CD4-positive, alpha-beta T cell treated with Interleukin-4 for 1 hour (primary cell): ENCODE results near the gene DCXR.

Source experiments
- DNase-seq, 2 donors: peaks; one replicate each; pipeline ENCODE4 v3.0.0-alpha.2; 2020 to 2022

The DCXR gene

DNA sequence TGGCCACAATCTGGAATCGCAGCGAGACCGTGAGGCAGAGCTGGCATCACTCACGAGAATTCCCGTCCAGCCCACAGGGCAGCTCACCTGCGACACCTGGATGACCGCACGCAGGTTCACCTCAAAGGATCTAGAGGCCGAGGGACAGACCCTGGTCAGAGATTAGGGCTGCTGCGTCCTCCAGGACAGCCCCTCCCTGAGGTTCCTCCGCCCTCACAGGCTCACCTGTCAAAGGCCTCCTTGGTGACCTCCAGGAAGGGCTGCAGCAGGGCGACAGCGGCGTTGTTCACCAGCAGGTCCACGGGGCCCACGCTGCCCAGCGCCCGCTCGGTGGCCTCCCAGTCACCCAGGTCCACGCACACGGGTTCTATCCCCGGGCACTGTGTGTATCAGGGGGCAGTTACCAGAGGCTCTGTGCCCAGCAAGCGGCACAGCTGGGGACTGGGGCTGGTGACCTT, 834 bp downstream of the DCXR start:
- no peak for DNase-seq

DNA sequence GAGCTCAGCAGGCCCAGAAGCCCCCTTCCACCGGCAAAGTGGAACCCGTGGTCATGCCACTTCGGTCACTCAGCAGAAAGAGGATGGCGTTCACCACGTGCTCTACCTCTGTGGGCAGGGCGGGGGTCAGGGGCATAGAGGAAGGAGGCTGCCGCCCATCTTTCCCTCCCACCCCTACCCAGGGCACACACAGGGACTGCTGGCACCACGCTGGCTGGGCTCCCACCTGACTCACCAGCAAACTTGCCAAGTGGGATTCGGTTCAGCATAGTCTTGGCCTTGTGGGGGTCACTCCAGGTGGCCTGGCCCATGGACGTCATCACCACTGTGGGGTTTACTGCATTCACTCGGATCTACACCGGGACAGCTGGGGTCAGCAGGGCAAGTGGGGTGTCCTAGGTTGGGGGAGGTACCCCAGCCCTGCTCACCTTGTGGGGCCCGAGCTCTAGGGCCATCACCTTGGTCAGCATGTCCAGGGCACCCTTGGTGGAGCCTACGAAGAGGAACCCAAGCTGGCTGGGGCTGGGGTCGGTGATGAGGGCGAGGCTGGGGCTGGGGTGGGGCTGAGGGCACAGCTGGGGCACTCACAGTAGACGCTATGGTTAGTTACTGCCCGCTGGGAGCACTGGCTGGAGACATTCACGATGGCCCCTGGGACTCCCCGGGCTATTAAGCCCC, 1.4 kb downstream of the DCXR start:
- DNase-seq: no peak

DNA sequence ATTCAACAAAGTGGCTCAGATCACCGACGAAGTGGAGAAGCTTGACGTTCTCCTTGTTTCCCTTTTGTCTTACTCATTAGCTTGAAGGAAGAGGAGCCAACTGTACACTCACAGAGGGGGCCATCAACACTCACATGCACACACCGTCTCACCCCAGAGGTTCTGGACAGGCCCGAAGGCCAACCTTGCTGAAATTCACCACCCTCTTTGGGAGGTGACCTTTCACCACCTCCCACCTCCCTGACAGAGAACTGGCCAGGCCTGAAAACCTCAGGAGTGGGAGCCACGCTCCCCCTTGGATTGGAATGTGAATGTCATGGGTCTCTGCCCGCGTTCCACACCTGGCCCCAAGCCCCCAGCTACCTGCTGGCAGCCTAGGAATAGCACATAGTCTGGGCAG, 2.0 kb downstream of the DCXR start:
- no peak for DNase-seq

DNA sequence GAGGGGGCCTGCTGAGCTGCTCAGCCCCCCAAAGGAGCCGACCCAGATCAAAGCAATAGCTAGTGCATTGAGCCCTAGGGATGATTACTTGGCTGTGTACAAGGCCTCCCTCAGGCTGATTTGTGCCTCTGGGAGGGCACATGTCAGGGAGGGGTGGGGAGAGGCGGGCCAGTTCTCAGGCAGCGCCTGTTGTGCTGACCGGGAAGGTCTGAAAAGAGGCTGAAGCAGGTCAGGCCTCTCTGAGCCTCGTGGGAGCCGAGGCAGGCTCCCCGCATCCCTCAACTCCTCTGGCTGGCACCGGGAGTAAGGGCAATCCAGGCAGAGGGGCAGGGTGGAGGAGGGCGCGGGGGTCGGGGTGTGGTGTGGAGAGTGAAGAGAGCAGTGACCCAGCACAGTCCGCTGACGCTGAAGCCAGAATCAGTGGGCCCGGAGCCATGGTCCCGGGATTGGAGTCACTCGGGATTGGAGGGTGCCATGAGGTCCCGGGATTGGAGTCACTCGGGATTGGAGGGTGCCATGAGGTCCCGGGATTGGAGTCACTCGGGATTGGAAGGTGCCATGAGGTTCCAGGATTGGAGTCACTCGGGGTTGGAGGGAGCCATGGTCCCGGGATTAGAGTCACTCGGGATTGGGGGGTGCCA, 3.0 kb downstream of the DCXR start:
- DNase-seq: no peak

DNA sequence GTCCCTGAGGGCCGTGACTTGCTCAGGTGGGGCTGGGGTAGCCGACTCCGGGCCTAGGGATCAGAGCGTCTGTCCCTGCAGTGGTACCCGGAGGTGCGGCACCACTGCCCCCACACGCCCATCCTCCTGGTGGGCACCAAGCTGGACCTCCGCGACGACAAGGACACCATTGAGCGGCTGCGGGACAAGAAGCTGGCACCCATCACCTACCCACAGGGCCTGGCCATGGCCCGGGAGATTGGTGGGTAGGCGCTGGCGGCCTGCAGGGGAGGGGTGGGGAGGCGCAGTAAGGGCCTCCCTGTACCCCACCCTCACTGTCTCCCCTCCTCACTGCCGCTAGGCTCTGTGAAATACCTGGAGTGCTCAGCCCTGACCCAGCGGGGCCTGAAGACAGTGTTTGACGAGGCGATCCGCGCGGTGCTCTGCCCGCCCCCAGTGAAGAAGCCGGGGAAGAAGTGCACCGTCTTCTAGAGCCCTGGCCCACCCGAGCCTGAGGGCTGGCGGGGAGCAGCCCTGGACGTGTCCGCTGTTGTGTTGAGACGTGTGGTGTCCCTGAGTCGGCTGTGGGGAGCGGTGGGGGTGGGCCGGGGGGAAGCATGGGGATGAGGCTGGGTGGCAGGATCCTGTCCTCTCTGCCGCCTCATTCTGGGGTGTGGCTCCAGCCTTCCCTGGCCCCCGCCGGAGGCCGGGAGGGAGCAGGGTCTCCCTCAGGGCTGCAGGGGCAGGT, 4.0 kb downstream of the DCXR start:
- DNase-seq: no peak

DNA sequence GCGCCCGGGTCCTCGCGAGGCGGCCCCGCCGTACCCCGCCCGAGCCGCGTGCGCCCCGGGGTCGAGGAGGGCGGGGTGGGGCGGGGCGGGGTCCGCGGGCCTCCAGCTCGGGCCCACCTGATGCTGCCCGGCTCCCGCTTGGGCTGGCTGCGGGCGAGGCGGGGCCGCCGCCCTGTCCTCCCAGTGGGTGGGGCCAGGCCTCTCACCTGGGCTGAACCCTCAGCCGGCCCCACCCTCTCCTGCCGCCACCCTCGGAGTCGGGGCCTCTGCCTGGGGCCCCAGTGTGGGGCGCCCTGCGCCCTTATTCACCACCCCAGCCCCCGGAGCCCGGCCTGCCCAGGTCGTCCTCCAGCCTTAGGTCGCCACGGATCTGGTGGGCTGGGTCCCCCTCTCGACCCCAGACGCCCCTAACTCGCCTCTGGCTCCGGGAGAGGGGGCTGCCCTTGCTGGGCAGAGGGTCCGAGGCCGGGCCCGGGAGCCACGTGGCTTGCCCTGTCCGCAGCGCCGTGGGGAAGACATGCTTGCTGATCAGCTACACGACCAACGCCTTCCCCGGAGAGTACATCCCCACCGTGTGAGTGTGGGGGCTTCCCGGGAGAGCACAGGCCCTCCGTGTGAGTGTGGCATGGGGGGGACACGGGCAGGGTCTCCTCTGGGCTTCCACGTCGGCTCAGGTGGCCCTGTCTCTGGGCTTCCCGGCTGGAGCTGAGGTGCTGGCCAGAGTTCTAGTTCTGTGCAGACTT, 5.4 kb downstream of the DCXR start:
- DNase-seq: peak in 1 of 2 donors; percentile 40

DNA sequence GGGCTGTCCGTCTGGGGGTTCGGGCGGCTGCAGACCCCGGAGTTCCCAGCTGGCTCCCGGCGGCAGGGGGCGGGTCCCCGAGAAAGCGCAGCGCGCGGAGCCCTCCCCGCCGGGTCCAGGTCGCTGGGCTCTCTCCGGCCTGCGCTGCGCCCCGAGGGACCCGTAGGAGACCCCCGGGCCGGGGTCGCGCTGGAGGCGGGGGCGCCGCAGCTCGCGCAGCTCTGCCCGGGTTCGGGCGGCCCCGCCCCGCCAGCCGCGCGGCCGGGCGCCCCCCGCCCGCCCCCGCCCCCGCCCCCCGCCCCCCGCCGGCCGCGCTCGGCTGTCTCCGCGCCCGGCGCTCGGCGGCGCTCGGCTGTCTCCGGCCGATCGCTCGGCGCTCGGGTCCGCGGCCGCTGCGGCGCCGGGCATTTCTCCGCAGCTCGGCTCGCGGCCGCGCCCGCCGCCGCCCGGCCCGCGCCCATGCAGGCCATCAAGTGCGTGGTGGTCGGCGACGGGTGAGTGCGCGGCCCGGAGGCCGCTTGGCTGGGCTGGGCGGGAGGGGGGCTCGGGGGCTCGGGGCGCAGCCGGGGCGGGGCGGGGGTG, 6.1 kb downstream of the DCXR start, which contains the start of gene RAC3:
Gene RAC3, plus strand, starts transcription at position 376 of the 582 bp plus-strand sequence. Its CDS starts 84 bp downstream, at position 460.
- no peak for DNase-seq

DNA sequence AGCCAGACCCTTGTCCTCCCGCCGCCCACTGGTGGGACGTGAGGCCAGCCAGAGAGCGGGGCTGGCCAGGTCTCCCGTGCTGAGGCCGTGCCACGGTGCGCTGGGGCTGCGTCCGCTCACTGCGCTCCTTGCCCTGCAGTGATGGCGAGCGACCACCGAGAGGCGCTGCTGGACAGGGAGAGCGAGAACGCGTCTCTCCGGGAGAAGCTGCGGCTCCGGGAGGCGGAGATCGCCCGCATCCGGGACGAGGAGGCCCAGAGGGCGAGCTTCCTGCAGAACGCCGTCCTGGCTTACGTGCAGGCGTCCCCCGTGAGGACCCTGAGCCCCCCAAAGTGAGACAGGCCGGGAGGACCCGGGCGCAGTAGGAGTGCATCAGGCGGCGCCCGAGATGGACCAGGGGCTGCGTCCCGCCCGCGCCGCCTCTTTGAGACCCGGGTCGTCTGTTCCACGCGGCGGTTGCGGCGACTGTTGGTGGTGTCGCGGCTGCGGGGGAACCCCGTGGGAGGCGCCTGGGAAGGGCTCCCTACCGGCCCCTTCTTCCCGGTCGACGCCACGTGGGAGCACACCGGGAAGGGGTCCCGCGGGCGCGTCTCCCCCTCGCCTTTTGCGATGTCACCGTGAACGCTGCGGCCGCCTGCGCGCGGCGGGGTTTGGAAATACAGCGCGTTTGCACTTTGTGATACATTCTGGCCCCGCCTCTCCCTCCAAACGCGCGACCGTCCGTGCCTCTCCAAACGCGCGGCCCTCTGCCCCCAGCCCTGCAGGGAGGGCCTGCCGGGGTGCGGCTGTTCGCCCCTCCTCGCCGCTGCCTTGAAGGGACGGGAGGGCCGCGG, 6.8 kb downstream of the DCXR start:
- peak; percentile 81 to 84 for DNase-seq

DNA sequence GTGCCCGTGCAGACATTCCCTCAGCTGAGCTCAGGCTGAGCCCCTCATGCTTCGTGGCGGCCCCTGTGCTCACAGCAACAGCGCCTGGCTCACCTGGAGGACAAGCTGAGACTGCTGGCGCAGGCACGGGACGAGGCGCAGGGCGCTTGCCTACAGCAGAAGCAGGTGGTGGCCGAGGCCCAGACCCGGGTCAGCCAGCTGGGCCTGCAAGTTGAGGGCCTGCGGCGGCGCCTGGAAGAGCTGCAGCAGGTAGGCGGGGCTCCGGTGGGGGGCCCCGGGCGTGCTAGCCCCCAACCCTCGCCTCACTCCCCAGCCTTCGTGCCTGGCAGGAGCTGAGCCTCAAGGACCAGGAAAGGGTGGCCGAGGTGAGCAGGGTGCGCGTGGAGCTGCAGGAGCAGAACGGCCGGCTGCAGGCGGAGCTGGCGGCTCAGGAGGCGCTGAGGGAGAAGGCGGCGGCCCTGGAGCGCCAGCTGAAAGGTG, 7.5 kb downstream of the DCXR start:
- DNase-seq: no peak

DNA sequence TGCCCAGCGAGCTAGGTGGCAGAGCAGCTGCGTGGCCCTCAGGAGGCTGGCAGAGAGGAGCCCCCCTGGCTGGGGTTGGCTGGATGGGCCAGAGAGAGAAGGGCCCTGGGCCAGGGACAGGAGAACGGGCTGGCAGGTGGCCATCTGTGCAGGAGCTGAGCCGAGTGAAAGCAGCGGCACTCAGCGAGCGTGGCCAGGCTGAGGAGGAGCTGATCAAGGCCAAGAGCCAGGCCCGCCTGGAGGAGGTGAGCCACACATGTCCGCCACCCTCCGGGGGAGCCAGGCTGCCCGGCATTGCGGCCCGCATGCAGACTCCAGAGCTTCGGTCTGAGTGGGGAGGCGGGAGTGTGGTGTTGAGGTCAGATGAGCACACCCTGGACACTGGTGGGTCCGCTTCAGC, 8.1 kb downstream of the DCXR start:
- DNase-seq: no peak

DNA sequence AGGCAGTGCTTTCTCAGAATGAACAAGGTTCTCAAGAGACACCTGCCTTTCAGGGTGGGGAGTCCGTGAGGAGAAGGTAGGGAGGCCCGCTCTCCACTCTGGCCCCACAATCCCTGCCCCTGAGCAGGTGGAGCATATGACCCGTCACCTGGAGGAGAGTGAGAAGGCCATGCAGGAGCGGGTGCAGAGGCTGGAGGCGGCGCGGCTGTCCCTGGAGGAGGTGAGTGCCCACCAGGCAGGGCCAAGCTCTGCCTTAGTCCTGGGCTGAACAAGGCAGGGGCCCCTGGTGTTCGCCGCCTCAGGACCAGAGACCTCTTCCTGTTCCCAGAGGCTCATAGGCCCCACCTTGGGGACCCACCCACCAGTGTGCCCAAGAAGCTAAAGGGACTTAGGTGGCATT, 8.5 kb downstream of the DCXR start:
- DNase-seq: no peak

DNA sequence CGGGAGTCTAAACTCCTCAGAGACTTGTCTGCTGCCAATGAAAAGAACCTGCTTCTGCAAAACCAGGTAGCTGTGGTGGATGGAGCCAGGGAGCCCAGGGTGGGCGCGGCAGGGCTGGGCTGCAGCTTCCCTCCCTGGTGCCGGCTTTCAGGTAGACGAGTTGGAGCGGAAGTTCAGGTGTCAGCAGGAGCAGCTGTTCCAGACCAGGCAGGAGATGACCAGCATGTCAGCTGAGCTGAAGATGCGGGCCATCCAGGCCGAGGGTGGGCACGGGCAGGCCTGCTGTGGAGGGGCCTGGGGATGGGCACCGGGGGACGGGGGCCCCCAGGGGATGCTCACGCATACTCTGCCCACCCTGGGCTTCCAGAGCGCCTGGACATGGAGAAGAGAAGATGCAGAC, 9.3 kb downstream of the DCXR start:
- DNase-seq: no peak

DNA sequence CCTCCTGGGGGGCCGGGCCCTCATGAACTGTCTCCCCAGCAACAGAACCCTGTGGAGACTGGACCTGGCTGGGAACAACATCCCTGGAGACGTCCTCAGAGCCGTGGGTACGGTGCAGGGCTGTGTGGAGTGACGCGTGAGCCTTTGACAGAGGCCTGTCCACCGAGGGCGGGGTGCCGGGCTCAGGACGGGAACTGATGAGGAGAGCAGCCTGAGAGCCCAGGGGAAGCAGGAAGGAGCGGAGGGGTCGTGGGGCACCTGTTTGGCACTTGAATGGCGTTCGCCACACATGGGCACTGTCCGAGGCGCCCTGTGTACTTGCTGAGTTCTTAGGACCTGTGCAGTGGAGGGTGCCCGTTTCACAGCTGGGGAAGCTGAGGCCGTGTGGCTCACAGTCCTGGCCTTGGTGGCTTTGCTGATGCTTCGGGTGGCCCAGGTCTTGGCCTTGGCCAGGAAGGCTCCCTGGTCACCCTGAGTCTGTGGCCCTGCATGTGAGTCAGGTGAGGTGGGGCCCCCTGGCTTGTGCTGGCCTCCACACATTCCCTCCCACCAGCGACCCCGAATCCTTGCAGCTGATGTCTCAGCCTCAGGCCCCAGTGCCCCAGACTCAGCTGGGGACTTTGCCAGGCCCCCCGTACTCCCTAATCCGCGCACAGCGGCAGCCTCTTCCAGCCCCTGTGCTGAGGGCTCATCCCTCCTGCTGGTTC, 11.9 kb downstream of the DCXR start:
- no peak for DNase-seq

DNA sequence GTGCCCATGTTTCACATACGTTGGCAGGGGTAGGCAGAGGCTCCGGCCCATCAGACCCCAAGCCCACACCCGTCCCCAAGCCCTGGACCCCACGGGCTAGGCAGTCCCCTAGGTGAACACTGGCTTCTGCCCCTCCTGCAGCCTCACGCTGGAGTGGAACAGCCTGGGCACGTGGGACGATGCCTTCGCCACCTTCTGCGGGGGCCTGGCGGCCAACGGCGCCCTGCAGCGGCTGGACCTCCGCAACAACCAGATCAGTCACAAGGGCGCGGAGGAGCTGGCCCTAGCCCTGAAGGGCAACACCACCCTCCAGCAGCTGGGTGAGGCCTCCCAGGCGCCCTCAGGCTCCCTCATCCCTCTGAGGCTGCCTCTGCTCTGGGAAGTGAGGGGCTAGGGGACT, 12.6 kb downstream of the DCXR start:
- no peak for DNase-seq

DNA sequence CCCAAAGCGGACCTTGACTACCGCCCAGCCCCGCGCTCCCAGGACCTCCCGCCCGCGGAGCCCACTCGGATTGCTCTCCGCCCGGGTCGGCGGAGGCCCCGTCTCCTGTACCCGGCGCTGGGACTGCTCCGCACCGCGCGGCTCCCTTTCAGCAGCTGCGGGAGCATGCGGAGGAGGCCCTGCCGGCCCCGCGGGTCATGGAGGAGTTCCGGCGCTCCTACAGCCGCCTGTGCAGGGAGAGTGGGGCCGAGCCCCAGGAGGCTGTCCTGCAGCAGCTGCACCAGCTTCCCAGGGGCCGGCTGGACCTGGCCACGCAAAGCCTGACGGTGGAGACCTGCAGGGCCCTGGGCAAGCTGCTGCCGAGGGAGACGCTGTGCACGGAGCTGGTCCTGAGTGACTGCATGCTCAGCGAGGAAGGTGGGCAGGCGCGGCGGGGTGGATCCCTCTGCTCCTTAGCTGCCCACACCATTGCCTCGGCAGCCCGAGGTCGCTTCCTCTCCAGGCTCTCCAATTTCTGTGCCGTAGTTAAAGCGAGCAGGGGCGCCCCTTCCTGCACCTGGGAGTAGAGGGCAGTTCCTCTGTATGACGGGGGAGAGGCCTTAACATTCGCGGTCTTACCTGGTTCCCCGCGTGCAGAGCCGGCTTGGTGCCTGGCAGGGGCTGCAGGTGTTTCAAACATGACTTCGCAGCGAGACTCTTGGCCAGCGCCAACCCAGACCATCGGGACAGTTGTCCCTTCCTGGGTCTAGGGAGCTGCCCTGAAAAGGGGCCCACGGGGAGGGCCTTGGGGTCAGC, 13.9 kb downstream of the DCXR start:
- DNase-seq: peak in 1 of 2 donors; percentile 4

DNA sequence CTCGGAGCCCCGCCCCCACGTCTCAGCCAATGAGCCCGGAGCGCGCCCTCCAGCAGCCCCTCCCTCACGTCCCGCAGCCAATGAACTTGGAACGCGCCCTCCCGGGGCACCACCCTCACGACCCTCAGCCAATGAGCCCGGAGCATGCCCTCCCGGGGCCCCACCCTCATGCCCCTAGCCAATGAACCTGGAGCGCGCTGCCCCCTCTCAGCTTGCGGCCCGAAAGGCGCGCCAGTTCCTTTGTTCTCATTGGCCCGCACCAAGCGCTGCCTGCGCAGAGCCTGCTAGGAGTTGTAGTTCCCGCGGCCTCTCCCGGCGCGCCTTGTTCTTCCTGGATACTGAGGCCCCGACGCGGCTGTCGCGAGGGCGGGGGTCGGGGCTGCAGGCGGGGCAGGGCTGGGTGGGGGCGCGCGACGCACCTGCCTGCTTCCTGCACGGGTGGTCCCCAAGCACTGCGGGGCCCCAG, 14.5 kb downstream of the DCXR start, which contains the start of gene LRRC45:
Gene LRRC45, plus strand, starts transcription at position 325 of the 466 bp plus-strand sequence. CDS start 339 bp downstream, outside the sequence.
- peak; percentile 100 for DNase-seq

DNA sequence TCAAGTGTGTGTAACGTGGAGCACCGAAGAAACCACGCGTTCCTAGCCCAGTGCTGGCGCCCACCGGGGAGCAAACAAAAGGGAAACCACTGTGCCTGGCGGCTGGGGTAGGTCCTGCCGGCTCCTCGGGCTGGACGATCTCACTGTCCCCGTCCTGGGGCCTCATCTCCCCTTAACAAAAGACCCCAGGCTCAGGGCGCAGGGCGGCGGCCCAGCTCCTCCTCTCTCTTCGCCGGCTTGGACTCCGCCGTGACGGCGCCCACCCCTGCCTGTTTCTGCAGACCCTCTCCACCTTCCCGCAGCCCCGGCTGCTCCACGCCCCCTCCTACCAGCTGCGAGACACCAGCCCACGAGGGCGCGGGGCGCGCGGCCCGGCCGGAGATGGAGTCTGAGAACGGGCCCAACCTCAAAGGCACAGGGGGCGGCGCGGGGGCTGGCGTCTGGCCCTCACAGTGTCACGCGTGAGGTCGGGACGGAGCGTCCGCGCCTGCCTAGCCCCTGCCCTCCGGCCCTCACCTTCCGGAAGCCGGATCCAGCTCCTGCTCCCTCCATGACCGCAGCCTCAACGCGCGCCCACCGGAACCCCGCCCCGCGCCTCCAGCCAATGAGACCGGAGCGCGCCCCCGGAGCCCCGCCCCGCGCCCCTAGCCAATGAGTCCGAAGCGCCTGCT, 15.1 kb downstream of the DCXR start, which contains the start of gene CENPX:
Gene CENPX, minus strand, starts transcription at position 569 of the 671 bp plus-strand sequence. Its CDS starts 17 bp downstream, at position 552.
- DNase-seq: no peak

DNA sequence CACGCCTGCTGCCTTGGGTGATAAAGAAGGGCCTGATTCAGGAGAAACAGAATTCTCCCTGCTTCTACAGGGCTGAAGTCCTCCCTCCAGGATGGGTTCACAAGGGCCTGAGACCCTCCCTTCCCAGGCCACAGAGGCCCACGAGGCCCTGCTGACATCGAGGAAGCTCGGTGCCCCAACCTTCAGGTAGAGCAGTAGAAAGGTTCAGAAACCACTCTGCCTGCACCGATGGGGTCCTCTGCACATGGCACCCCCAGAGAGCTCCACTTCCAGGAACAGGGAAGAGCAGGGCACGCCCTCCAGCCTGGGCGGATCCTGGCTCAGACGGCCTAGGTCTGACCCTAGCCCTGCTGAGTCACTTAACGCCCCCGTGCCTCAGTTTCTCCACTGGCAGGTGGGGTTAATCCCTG, 15.6 kb downstream of the DCXR start:
- DNase-seq: no peak
